ENCODE measurements around the gene GRB7.

The GRB7 gene

DNA sequence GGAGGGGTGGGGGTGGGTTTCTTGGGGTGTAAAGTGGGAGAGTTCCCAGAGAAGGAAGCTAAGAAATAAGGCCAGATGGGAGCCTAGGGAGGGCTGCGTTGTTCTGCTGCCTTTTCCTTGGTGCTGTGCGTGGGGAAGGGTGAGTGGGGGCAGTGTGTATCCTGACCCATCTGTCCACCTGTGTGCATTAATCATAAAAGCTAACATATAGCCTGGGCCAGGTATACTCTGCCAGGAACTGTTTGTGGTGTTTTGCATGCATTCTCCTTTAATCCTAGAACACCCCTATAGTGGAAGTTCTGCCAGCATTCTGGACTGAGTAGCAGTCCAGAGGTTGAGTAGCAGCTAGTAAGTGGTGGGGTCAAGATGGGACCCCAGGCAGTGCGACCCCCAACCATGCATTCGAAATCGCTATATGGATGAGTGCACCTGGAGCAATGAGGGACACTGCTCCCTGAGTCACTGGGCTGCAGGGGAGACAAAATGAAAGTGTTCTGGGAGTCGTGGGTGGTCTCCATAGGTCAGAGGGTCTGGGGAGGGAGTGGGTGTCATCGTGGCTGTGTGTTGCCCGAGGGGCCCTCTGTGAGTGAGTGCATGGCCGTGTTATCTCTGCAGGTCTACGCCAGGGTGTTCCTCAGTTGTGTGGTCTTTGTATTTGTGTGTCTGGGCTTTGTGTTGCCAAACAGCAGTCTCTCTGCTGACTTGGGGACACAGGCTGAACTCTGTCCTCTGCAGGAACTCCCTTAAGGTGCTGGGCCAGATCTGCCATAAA lies 36.5 kb upstream of the GRB7 start:
- H3K79me2 ChIP-seq (ENCODE audit: control insufficient read depth, insufficient read depth, low read length, unreplicated experiment) = peaks cover 23% of the 10 kb centered on the region
- H3K27ac ChIP-seq (ENCODE audit: low read depth, low read length) = no peak overlapping the region
- H3K27me3 ChIP-seq (ENCODE audit: insufficient read depth, low read length) = no peaks in the 10 kb centered on the region
- H3K4me3 ChIP-seq (ENCODE audit: low read depth, low read length) = peak overlapping the region; percentile 90
- peaks cover 3% of the 10 kb centered on the region for H3K4me1 ChIP-seq (ENCODE audit: control insufficient read depth, insufficient read depth, low read length, unreplicated experiment)
- no peak overlapping the region for H2AFZ ChIP-seq (ENCODE audit: low read length, unreplicated experiment)
- no peaks in the 10 kb centered on the region for H3K36me3 ChIP-seq (ENCODE audit: insufficient read depth, low read length)

DNA sequence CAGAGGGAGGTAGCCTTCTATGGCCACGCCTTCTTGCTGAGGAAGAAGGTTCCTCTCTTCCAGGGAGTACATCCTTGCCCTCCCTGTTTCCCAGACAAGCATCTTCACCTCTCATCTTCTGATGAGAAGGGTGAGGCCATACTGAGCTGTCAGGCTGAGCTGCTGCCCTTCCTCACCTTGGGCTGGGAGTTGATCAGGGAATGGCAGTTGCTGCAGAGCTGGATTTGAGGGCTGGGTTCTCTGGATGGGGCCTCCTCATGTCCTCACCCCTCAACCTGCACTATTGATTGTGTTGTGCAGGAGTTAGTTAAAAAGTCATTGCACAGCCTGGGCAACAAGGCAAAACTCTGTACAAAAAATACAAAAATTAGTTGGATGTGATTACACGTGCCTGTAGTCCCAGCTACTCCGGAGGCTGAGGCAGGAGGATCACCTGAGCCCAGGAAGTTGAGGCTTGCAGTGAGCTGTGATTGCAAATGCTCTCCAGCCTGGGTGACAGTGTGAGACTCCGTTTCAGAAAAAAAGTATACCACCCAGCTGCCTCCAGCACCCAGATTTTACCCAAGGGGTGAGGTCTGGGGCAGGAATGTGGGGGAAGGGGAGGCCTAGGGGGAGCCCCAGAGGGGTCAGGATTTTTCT lies 35.8 kb upstream of the GRB7 start:
- peaks cover 3% of the 10 kb centered on the region for H3K4me1 ChIP-seq (ENCODE audit: control insufficient read depth, insufficient read depth, low read length, unreplicated experiment)
- H3K79me2 ChIP-seq (ENCODE audit: control insufficient read depth, insufficient read depth, low read length, unreplicated experiment) = peaks cover 27% of the 10 kb centered on the region

GRCh38 chr17:39702901-39703893 lies 34.5 kb upstream of the GRB7 start:
- no peak overlapping the region for H3K27ac ChIP-seq (ENCODE audit: low read depth, low read length)
- peaks cover 27% of the 10 kb centered on the region for H3K79me2 ChIP-seq (ENCODE audit: control insufficient read depth, insufficient read depth, low read length, unreplicated experiment)
- H3K4me3 ChIP-seq (ENCODE audit: low read depth, low read length) = no peak overlapping the region
- no peak overlapping the region for H2AFZ ChIP-seq (ENCODE audit: low read length, unreplicated experiment)
- peaks cover 3% of the 10 kb centered on the region for H3K4me1 ChIP-seq (ENCODE audit: control insufficient read depth, insufficient read depth, low read length, unreplicated experiment)
- no peaks in the 10 kb centered on the region for H3K36me3 ChIP-seq (ENCODE audit: insufficient read depth, low read length)
- H3K27me3 ChIP-seq (ENCODE audit: insufficient read depth, low read length) = no peaks in the 10 kb centered on the region

More for the DNA sequence above, 35.8 kb upstream of the GRB7 start:
- Histone ChIP-seq H2AFZ (ENCODE audit: low read length, unreplicated experiment) (no peak overlapping the region), H3K27ac (ENCODE audit: low read depth, low read length) (no peak overlapping the region), H3K27me3 (ENCODE audit: insufficient read depth, low read length) (no peaks in the 10 kb centered on the region), H3K4me3 (ENCODE audit: low read depth, low read length) (peak overlapping the region; percentile 90; the same call in 1 of the 2 replicates), H3K36me3 (ENCODE audit: insufficient read depth, low read length) (no peaks in the 10 kb centered on the region)

GRCh38 chr17:39703913-39704312 lies 33.8 kb upstream of the GRB7 start:
- Histone ChIP-seq H3K79me2 (ENCODE audit: control insufficient read depth, insufficient read depth, low read length, unreplicated experiment) (peaks cover 27% of the 10 kb centered on the region), H3K27ac (ENCODE audit: low read depth, low read length) (no peak overlapping the region), H3K4me1 (ENCODE audit: control insufficient read depth, insufficient read depth, low read length, unreplicated experiment) (peaks cover 3% of the 10 kb centered on the region), H2AFZ (ENCODE audit: low read length, unreplicated experiment) (no peak overlapping the region), H3K36me3 (ENCODE audit: insufficient read depth, low read length) (no peaks in the 10 kb centered on the region), H3K27me3 (ENCODE audit: insufficient read depth, low read length) (no peaks in the 10 kb centered on the region), H3K4me3 (ENCODE audit: low read depth, low read length) (no peak overlapping the region)

- Histone ChIP-seq H3K79me2 (ENCODE audit: control insufficient read depth, insufficient read depth, low read length, unreplicated experiment) (peaks cover 25% of the 10 kb centered on the region), H3K27ac (ENCODE audit: low read depth, low read length) (no peak overlapping the region), H3K27me3 (ENCODE audit: insufficient read depth, low read length) (no peaks in the 10 kb centered on the region), H3K4me3 (ENCODE audit: low read depth, low read length) (no peak overlapping the region), H3K36me3 (ENCODE audit: insufficient read depth, low read length) (no peaks in the 10 kb centered on the region), H2AFZ (ENCODE audit: low read length, unreplicated experiment) (no peak overlapping the region), H3K4me1 (ENCODE audit: control insufficient read depth, insufficient read depth, low read length, unreplicated experiment) (peaks cover 3% of the 10 kb centered on the region)
Measured at GRCh38 chr17:39704821-39705551, 32.8 kb upstream of the GRB7 start.

GRCh38 chr17:39705786-39706348 lies 31.9 kb upstream of the GRB7 start:
- no peaks in the 10 kb centered on the region for H3K27me3 ChIP-seq (ENCODE audit: insufficient read depth, low read length)
- peaks cover 19% of the 10 kb centered on the region for H3K79me2 ChIP-seq (ENCODE audit: control insufficient read depth, insufficient read depth, low read length, unreplicated experiment)
- H3K4me3 ChIP-seq (ENCODE audit: low read depth, low read length) = no peak overlapping the region
- H3K36me3 ChIP-seq (ENCODE audit: insufficient read depth, low read length) = no peaks in the 10 kb centered on the region
- peaks cover 3% of the 10 kb centered on the region for H3K4me1 ChIP-seq (ENCODE audit: control insufficient read depth, insufficient read depth, low read length, unreplicated experiment)
- no peak overlapping the region for H2AFZ ChIP-seq (ENCODE audit: low read length, unreplicated experiment)
- H3K27ac ChIP-seq (ENCODE audit: low read depth, low read length) = no peak overlapping the region

GRCh38 chr17:39706383-39706782 lies 31.4 kb upstream of the GRB7 start:
- no peak overlapping the region for H3K4me3 ChIP-seq (ENCODE audit: low read depth, low read length)
- no peaks in the 10 kb centered on the region for H3K27me3 ChIP-seq (ENCODE audit: insufficient read depth, low read length)
- peaks cover 14% of the 10 kb centered on the region for H3K79me2 ChIP-seq (ENCODE audit: control insufficient read depth, insufficient read depth, low read length, unreplicated experiment)
- no peak overlapping the region for H2AFZ ChIP-seq (ENCODE audit: low read length, unreplicated experiment)
- H3K4me1 ChIP-seq (ENCODE audit: control insufficient read depth, insufficient read depth, low read length, unreplicated experiment) = no peaks in the 10 kb centered on the region
- no peaks in the 10 kb centered on the region for H3K36me3 ChIP-seq (ENCODE audit: insufficient read depth, low read length)
- no peak overlapping the region for H3K27ac ChIP-seq (ENCODE audit: low read depth, low read length)

- Histone ChIP-seq H3K4me3 (ENCODE audit: low read depth, low read length) (no peak overlapping the region), H2AFZ (ENCODE audit: low read length, unreplicated experiment) (no peak overlapping the region), H3K79me2 (ENCODE audit: control insufficient read depth, insufficient read depth, low read length, unreplicated experiment) (peaks cover 9% of the 10 kb centered on the region), H3K4me1 (ENCODE audit: control insufficient read depth, insufficient read depth, low read length, unreplicated experiment) (no peaks in the 10 kb centered on the region), H3K36me3 (ENCODE audit: insufficient read depth, low read length) (no peaks in the 10 kb centered on the region), H3K27me3 (ENCODE audit: insufficient read depth, low read length) (no peaks in the 10 kb centered on the region), H3K27ac (ENCODE audit: low read depth, low read length) (no peak overlapping the region)
Measured at GRCh38 chr17:39706921-39707337, 30.8 kb upstream of the GRB7 start.

DNA sequence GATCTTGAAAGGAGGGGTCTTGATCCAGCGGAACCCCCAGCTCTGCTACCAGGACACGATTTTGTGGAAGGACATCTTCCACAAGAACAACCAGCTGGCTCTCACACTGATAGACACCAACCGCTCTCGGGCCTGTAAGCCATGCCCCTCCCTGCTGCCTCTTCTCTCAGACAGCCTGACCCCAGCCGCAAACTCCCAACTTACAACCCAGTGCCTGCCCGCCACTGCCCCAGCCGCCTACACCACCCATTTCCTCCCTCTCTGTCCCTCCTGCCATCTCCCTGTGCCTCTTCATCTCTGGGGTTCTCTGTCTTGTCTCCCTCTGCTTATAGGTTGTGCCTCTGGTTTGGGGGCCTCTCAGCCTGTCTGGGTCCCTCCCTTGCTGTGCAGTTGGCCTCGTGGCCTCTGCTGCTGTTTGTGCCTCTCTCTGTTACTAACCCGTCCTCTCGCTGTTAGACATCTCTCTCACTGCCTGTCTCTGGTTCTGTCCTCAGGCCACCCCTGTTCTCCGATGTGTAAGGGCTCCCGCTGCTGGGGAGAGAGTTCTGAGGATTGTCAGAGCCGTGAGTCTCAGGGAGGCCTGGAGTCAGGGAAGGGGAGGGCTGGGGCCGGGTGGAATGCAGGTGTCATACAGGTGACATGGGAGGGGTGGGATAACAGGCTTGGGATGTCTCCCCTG lies 28.3 kb upstream of the GRB7 start:
- H2AFZ ChIP-seq (ENCODE audit: low read length, unreplicated experiment) = no peak overlapping the region
- peaks cover 3% of the 10 kb centered on the region; the same call in 1 of the 2 replicates for H3K36me3 ChIP-seq (ENCODE audit: insufficient read depth, low read length)
- no peaks in the 10 kb centered on the region for H3K4me1 ChIP-seq (ENCODE audit: control insufficient read depth, insufficient read depth, low read length, unreplicated experiment)
- no peaks in the 10 kb centered on the region for H3K27me3 ChIP-seq (ENCODE audit: insufficient read depth, low read length)
- no peak overlapping the region for H3K4me3 ChIP-seq (ENCODE audit: low read depth, low read length)
- peaks cover 6% of the 10 kb centered on the region for H3K79me2 ChIP-seq (ENCODE audit: control insufficient read depth, insufficient read depth, low read length, unreplicated experiment)
- H3K27ac ChIP-seq (ENCODE audit: low read depth, low read length) = no peak overlapping the region

All from ACC112 (cell line).